ENCODE measurements around the gene TBC1D14. TPM values are rescaled to one million over a fixed set of nuclear protein-coding genes. Genes with fewer than 3 reads are reported as not detected.

Gene TBC1D14
- total RNA-seq, 1 experiment from 2014 or later = 36.3 TPM

- ChIA-PET POLR2A (interaction anchor here (0.6 to 1.1 kb wide), 3 partner anchors 55 to 423 kb away, joined by 3 to 7 read pairs (median 5); no protein-coding TSS in a partner anchor), CTCF (interaction anchor here (0.6 kb wide), 2 partner anchors 18 to 192 kb away, joined by 3 read pairs; no protein-coding TSS in a partner anchor)
- Histone ChIP-seq H3K4me3 (ENCODE audit: low read depth in 2 of 2, low read length in 2 of 2) (peak overlapping the region; percentile 72 to 84), H3K9me3 (ENCODE audit: control insufficient read depth, insufficient read depth, low read depth, low read length) (no peaks in the 10 kb centered on the region), H3K4me1 (ENCODE audit: control insufficient read depth, insufficient read depth, low read length) (peaks cover 44% of the 10 kb centered on the region), H3K36me3 (ENCODE audit: control insufficient read depth, insufficient read depth, low read length) (peaks cover 3% of the 10 kb centered on the region; the same call in 1 of the 2 replicates), H3K27me3 (ENCODE audit: control insufficient read depth, insufficient read depth, low read length) (no peaks in the 10 kb centered on the region), H3K27ac (ENCODE audit: low read length) (peak overlapping the region; percentile 82)
- in situ Hi-C loops (cut with HindIII; ENCODE audit: low pct_unique_long_range_greater_than_20kb, low sequenced_read_pairs) (no loop called here), intact Hi-C loops (cut with micrococcal nuclease; ENCODE audit: unreplicated experiment) (no loop called here)
- ATAC-seq = peak; percentile 91
- TF ChIP-seq, protein P1, sequence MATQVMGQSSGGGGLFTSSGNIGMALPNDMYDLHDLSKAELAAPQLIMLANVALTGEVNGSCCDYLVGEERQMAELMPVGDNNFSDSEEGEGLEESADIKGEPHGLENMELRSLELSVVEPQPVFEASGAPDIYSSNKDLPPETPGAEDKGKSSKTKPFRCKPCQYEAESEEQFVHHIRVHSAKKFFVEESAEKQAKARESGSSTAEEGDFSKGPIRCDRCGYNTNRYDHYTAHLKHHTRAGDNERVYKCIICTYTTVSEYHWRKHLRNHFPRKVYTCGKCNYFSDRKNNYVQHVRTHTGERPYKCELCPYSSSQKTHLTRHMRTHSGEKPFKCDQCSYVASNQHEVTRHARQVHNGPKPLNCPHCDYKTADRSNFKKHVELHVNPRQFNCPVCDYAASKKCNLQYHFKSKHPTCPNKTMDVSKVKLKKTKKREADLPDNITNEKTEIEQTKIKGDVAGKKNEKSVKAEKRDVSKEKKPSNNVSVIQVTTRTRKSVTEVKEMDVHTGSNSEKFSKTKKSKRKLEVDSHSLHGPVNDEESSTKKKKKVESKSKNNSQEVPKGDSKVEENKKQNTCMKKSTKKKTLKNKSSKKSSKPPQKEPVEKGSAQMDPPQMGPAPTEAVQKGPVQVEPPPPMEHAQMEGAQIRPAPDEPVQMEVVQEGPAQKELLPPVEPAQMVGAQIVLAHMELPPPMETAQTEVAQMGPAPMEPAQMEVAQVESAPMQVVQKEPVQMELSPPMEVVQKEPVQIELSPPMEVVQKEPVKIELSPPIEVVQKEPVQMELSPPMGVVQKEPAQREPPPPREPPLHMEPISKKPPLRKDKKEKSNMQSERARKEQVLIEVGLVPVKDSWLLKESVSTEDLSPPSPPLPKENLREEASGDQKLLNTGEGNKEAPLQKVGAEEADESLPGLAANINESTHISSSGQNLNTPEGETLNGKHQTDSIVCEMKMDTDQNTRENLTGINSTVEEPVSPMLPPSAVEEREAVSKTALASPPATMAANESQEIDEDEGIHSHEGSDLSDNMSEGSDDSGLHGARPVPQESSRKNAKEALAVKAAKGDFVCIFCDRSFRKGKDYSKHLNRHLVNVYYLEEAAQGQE (IDR thresholded peaks at IDR 0.05; ENCODE audit: insufficient read depth in 1 of 2, low read depth in 2 of 2, low read length in 1 of 2) = no peak
- TF ChIP-seq TCF7L2 (IDR thresholded peaks at IDR 0.05; ENCODE audit: low read depth, low read length) (no peak), POLR2AphosphoS5 (IDR thresholded peaks at IDR 0.05; ENCODE audit: low read depth, low read length) (0 out of 2 replicates have a peak, but pooled peaks have one; percentile 32), SIN3A (IDR thresholded peaks at IDR 0.05; ENCODE audit: borderline replicate concordance, insufficient read depth, low read depth, low read length) (peak; percentile 55; the same call in 1 of the 2 replicates), CTCF (IDR thresholded peaks at IDR 0.05) (no peak)
- DNase-seq (ENCODE audit: low read depth, low spot score) = no peak
- BruUV-seq (replicated peaks) = no TSS peak
Observed at GRCh38 chr4:6986781-6987587, 77.4 kb downstream of the TBC1D14 start.

DNA sequence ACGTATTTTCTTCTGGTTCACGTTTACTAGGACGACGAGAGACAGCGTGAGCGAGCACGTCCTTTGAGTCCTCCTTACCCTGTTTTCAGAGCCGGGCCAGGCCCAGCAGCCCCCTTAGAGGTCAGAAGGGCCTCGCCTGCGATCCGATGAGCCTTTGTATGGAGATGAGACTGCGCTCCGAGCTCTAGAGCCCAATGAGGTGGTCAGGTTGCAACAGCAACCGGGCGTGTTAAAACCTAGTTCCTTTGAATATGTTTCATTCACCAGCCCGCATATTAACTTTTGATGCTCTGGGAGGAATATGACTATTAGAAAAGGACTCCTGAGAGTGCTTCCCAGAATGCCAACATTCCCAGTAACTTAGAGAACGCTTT, 77.9 kb downstream of the TBC1D14 start:
- no peak; the same call in 1 of the 2 replicates for ATAC-seq
- Histone ChIP-seq H3K36me3 (ENCODE audit: control insufficient read depth, insufficient read depth, low read length) (peaks cover 3% of the 10 kb centered on the region; the same call in 1 of the 2 replicates), H3K27me3 (ENCODE audit: control insufficient read depth, insufficient read depth, low read length) (no peaks in the 10 kb centered on the region), H3K9me3 (ENCODE audit: control insufficient read depth, insufficient read depth, low read depth, low read length) (no peaks in the 10 kb centered on the region), H3K4me3 (ENCODE audit: low read depth in 2 of 2, low read length in 2 of 2) (peak overlapping the region; percentile 72 to 84), H3K27ac (ENCODE audit: low read length) (peak overlapping the region; percentile 82), H3K4me1 (ENCODE audit: control insufficient read depth, insufficient read depth, low read length) (peaks cover 47% of the 10 kb centered on the region)
- CTCF ChIA-PET = no interaction called here
- no peak for DNase-seq (ENCODE audit: low read depth, low spot score)
- no TSS peak for BruUV-seq (replicated peaks)
- in situ Hi-C loops (cut with HindIII; ENCODE audit: low pct_unique_long_range_greater_than_20kb, low sequenced_read_pairs) (no loop called here), intact Hi-C loops (cut with micrococcal nuclease; ENCODE audit: unreplicated experiment) (no loop called here)
- TF ChIP-seq SIN3A (IDR thresholded peaks at IDR 0.05; ENCODE audit: borderline replicate concordance, insufficient read depth, low read depth, low read length) (no peak), CTCF (IDR thresholded peaks at IDR 0.05) (no peak), POLR2AphosphoS5 (IDR thresholded peaks at IDR 0.05; ENCODE audit: low read depth, low read length) (no peak), TCF7L2 (IDR thresholded peaks at IDR 0.05; ENCODE audit: low read depth, low read length) (no peak)
- TF ChIP-seq, protein P1 (IDR thresholded peaks at IDR 0.05; ENCODE audit: insufficient read depth in 1 of 2, low read depth in 2 of 2, low read length in 1 of 2) = no peak
- POLR2A ChIA-PET = interaction anchor here (1.1 kb wide), 1 partner anchor 79 kb away, joined by 3 read pairs; no protein-coding TSS in a partner anchor
